KMS-11 (cell line): ENCODE results near the gene AMER2.

Source experiments
- H2AFZ ChIP-seq: fragments of 200-600 bp; sonication (generic); 2 replicates; pipeline ENCODE4 v1.6.1; 2016; ENCODE audit warnings: antibody characterized with exemption, mixed run types, low read depth
- H3K27ac ChIP-seq: fragments of 200-600 bp; sonication (generic); 2 replicates; pipeline ENCODE4 v1.6.1; 2016; ENCODE audit warnings: mild to moderate bottlenecking, mixed run types
- H3K27me3 ChIP-seq: fragments of 200-600 bp; sonication (generic); 2 replicates; pipeline ENCODE4 v1.6.1; 2017; ENCODE audit warnings: mild to moderate bottlenecking, low read depth, mixed run types, moderate library complexity; ENCODE audit not compliant: insufficient read depth
- H3K36me3 ChIP-seq: fragments of 200-600 bp; sonication (generic); 2 replicates; pipeline ENCODE4 v1.6.1; 2017; ENCODE audit warnings: mild to moderate bottlenecking, mixed run types; ENCODE audit not compliant: insufficient read depth
- H3K4me1 ChIP-seq: fragments of 200-600 bp; sonication (generic); 2 replicates; pipeline ENCODE4 v1.6.1; 2016; ENCODE audit warnings: mild to moderate bottlenecking, low read depth, mixed run types; ENCODE audit not compliant: poor library complexity, severe bottlenecking
- H3K4me2 ChIP-seq: fragments of 200-600 bp; sonication (generic); 2 replicates; pipeline ENCODE4 v1.7.0; 2016; ENCODE audit warnings: mild to moderate bottlenecking, mixed run types
- H3K4me3 ChIP-seq: fragments of 200-600 bp; sonication (generic); IDR thresholded peaks from 2 replicates; pipeline ENCODE4 v1.6.1; 2017; ENCODE audit warnings: low read depth, low read length, mixed read lengths; ENCODE audit not compliant: insufficient read depth
- H3K79me2 ChIP-seq: fragments of 200-600 bp; sonication (generic); 2 replicates; pipeline ENCODE4 v1.6.1; 2016; ENCODE audit warnings: low read depth, mixed run types; ENCODE audit not compliant: insufficient read depth
- H3K9ac ChIP-seq: fragments of 200-600 bp; sonication (generic); 2 replicates; pipeline ENCODE4 v1.6.1; 2016; ENCODE audit warnings: mild to moderate bottlenecking, mixed run types
- H4K20me1 ChIP-seq: fragments of 200-600 bp; sonication (generic); 2 replicates; pipeline ENCODE4 v1.6.1; 2016; ENCODE audit warnings: mild to moderate bottlenecking, mixed run types; ENCODE audit not compliant: insufficient read depth
- CTCF ChIP-seq: fragments of 200-600 bp; sonication (generic); conservative IDR thresholded peaks from 2 replicates; pipeline ENCODE4 v1.6.1; 2017; ENCODE audit warnings: low read depth, mild to moderate bottlenecking, antibody characterized with exemption, low read length, moderate library complexity, mixed read lengths

AMER2 gene

GRCh38 chr13:25132751-25133390 is 39.2 kb downstream of the AMER2 start:
- H3K4me2 ChIP-seq, result no peak overlapping the region

GRCh38 chr13:25131881-25132420 is 40.1 kb downstream of the AMER2 start:
- Histone ChIP-seq H3K27ac (no peak overlapping the region), H3K27me3 (no peaks in the 10 kb centered on the region), H3K4me3 (no peak overlapping the region), H3K4me1 (no peaks in the 10 kb centered on the region), H3K9ac (no peak overlapping the region), H3K79me2 (no peaks in the 10 kb centered on the region), H3K36me3 (no peaks in the 10 kb centered on the region), H3K4me2 (no peak overlapping the region), H4K20me1 (no peaks in the 10 kb centered on the region), H2AFZ (no peak overlapping the region)
- TF ChIP-seq CTCF, result no peak

More at GRCh38 chr13:25132751-25133390, 39.2 kb downstream of the AMER2 start:
- Histone ChIP-seq H3K36me3 (no peaks in the 10 kb centered on the region), H3K4me1 (no peaks in the 10 kb centered on the region), H2AFZ (no peak overlapping the region), H3K4me3 (no peak overlapping the region), H3K27ac (no peak overlapping the region), H3K27me3 (no peaks in the 10 kb centered on the region), H3K9ac (no peak overlapping the region), H3K79me2 (no peaks in the 10 kb centered on the region), H4K20me1 (no peaks in the 10 kb centered on the region)
- TF ChIP-seq CTCF, result no peak

- Histone ChIP-seq H3K4me2 (no peak overlapping the region), H3K27ac (no peak overlapping the region), H2AFZ (no peak overlapping the region), H3K4me1 (no peaks in the 10 kb centered on the region), H3K9ac (no peak overlapping the region), H3K4me3 (no peak overlapping the region), H3K27me3 (no peaks in the 10 kb centered on the region), H3K36me3 (no peaks in the 10 kb centered on the region), H3K79me2 (no peaks in the 10 kb centered on the region), H4K20me1 (no peaks in the 10 kb centered on the region)
- TF ChIP-seq CTCF, result no peak
Observed at GRCh38 chr13:25130944-25131343, 41.1 kb downstream of the AMER2 start.

- Histone ChIP-seq H4K20me1 (no peaks in the 10 kb centered on the region), H3K4me3 (no peak overlapping the region), H3K27me3 (no peaks in the 10 kb centered on the region), H3K27ac (no peak overlapping the region), H3K4me2 (no peak overlapping the region), H3K9ac (no peak overlapping the region), H3K4me1 (peaks cover 38% of the 10 kb centered on the region), H3K79me2 (no peaks in the 10 kb centered on the region), H3K36me3 (no peaks in the 10 kb centered on the region), H2AFZ (no peak overlapping the region)
- TF ChIP-seq CTCF, result no peak
Observed at GRCh38 chr13:25118378-25118905, 53.6 kb downstream of the AMER2 start.
